ENCODE measurements around the gene MRPL28.
"Not testable (repeated sequence)": the region's sequence is repeated elsewhere in the genome, so short reads cannot be mapped to it uniquely, and the experiment has no call there.

The MRPL28 gene

GRCh38 chr16:381012-381788 lies 10.9 kb upstream of the MRPL28 start:
- intact Hi-C loops (cut with micrococcal nuclease) = no loop called here
- Mint-ChIP-seq H3K36me3 (ENCODE audit: low read depth) (peaks cover 34% of the 10 kb centered on the region), H3K27ac (peak overlapping the region; percentile 39), H3K9me3 (no peaks in the 10 kb centered on the region), H3K27me3 (peaks cover 6% of the 10 kb centered on the region), H3K4me3 (peak overlapping the region; percentile 77), H3K4me1 (ENCODE audit: low read depth) (peaks cover 42% of the 10 kb centered on the region)

- H3K4me1 Mint-ChIP-seq (ENCODE audit: low read depth) = peaks cover 41% of the 10 kb centered on the region
- peak overlapping the region; percentile 77 for H3K4me3 Mint-ChIP-seq
- H3K27me3 Mint-ChIP-seq = peaks cover 6% of the 10 kb centered on the region
- peaks cover 35% of the 10 kb centered on the region for H3K36me3 Mint-ChIP-seq (ENCODE audit: low read depth)
- H3K9me3 Mint-ChIP-seq = no peaks in the 10 kb centered on the region
- peak overlapping the region; percentile 39 for H3K27ac Mint-ChIP-seq
- intact Hi-C loops (cut with micrococcal nuclease) = no loop called here
These were observed 10.3 kb upstream of the MRPL28 start for GRCh38 chr16:380762-381011.

GRCh38 chr16:379961-380761 lies 9.8 kb upstream of the MRPL28 start:
- peaks cover 6% of the 10 kb centered on the region for H3K27me3 Mint-ChIP-seq
- H3K4me3 Mint-ChIP-seq = peak overlapping the region; percentile 77

GRCh38 chr16:379183-379960 lies 9.0 kb upstream of the MRPL28 start:
- Mint-ChIP-seq H3K9me3 (no peaks in the 10 kb centered on the region), H3K4me1 (ENCODE audit: low read depth) (peaks cover 38% of the 10 kb centered on the region), H3K27ac (peak overlapping the region; percentile 22), H3K36me3 (ENCODE audit: low read depth) (peaks cover 49% of the 10 kb centered on the region), H3K27me3 (peaks cover 6% of the 10 kb centered on the region), H3K4me3 (no peak overlapping the region)
- intact Hi-C loops (cut with micrococcal nuclease) = no loop called here

More at GRCh38 chr16:379961-380761, 9.8 kb upstream of the MRPL28 start:
- no peaks in the 10 kb centered on the region for H3K9me3 Mint-ChIP-seq
- intact Hi-C loops (cut with micrococcal nuclease) = no loop called here
- H3K36me3 Mint-ChIP-seq (ENCODE audit: low read depth) = peaks cover 41% of the 10 kb centered on the region
- H3K27ac Mint-ChIP-seq = peak overlapping the region; percentile 22
- H3K4me1 Mint-ChIP-seq (ENCODE audit: low read depth) = peaks cover 41% of the 10 kb centered on the region

GRCh38 chr16:378821-379182 lies 8.5 kb upstream of the MRPL28 start:
- Mint-ChIP-seq H3K27me3 (peaks cover 6% of the 10 kb centered on the region), H3K36me3 (ENCODE audit: low read depth) (peaks cover 54% of the 10 kb centered on the region), H3K4me1 (ENCODE audit: low read depth) (peaks cover 32% of the 10 kb centered on the region), H3K9me3 (no peaks in the 10 kb centered on the region), H3K4me3 (no peak overlapping the region), H3K27ac (no peak overlapping the region)
- intact Hi-C loops (cut with micrococcal nuclease) = no loop called here

GRCh38 chr16:378113-378820 lies 7.9 kb upstream of the MRPL28 start:
- H3K4me3 Mint-ChIP-seq; intact Hi-C loops (cut with micrococcal nuclease); H3K27me3 Mint-ChIP-seq; H3K9me3 Mint-ChIP-seq; H3K27ac Mint-ChIP-seq: not testable (repeated sequence)
- H3K36me3 Mint-ChIP-seq (ENCODE audit: low read depth) = peaks cover 56% of the 10 kb centered on the region
- H3K4me1 Mint-ChIP-seq (ENCODE audit: low read depth) = peaks cover 27% of the 10 kb centered on the region

- peaks cover 61% of the 10 kb centered on the region for H3K36me3 Mint-ChIP-seq (ENCODE audit: low read depth)
- peaks cover 19% of the 10 kb centered on the region for H3K4me1 Mint-ChIP-seq (ENCODE audit: low read depth)
- no peak overlapping the region for H3K27ac Mint-ChIP-seq
- H3K9me3 Mint-ChIP-seq = no peaks in the 10 kb centered on the region
- intact Hi-C loops (cut with micrococcal nuclease) = no loop called here
- no peaks in the 10 kb centered on the region for H3K27me3 Mint-ChIP-seq
- no peak overlapping the region for H3K4me3 Mint-ChIP-seq
These were observed 7.1 kb upstream of the MRPL28 start for GRCh38 chr16:377419-377951.

- H3K9me3 Mint-ChIP-seq = no peaks in the 10 kb centered on the region
- H3K27ac Mint-ChIP-seq = no peak overlapping the region
- intact Hi-C loops (cut with micrococcal nuclease) = no loop called here
- H3K36me3 Mint-ChIP-seq (ENCODE audit: low read depth) = peaks cover 67% of the 10 kb centered on the region
- no peaks in the 10 kb centered on the region for H3K27me3 Mint-ChIP-seq
- peaks cover 19% of the 10 kb centered on the region for H3K4me1 Mint-ChIP-seq (ENCODE audit: low read depth)
- H3K4me3 Mint-ChIP-seq = no peak overlapping the region
These were observed 6.6 kb upstream of the MRPL28 start for GRCh38 chr16:376817-377418.

- peaks cover 26% of the 10 kb centered on the region for H3K4me1 Mint-ChIP-seq (ENCODE audit: low read depth)
- H3K4me3 Mint-ChIP-seq = no peak overlapping the region
- intact Hi-C loops (cut with micrococcal nuclease) = no loop called here
- peaks cover 73% of the 10 kb centered on the region for H3K36me3 Mint-ChIP-seq (ENCODE audit: low read depth)
- H3K27ac Mint-ChIP-seq = no peak overlapping the region
- no peaks in the 10 kb centered on the region for H3K9me3 Mint-ChIP-seq
- H3K27me3 Mint-ChIP-seq = no peaks in the 10 kb centered on the region
These were observed 5.8 kb upstream of the MRPL28 start for GRCh38 chr16:375927-376816.

- H3K36me3 Mint-ChIP-seq (ENCODE audit: low read depth) = peaks cover 76% of the 10 kb centered on the region
- peaks cover 31% of the 10 kb centered on the region for H3K4me1 Mint-ChIP-seq (ENCODE audit: low read depth)
- intact Hi-C loops (cut with micrococcal nuclease) = no loop called here
- H3K9me3 Mint-ChIP-seq = no peaks in the 10 kb centered on the region
- H3K4me3 Mint-ChIP-seq = no peak overlapping the region
- no peaks in the 10 kb centered on the region for H3K27me3 Mint-ChIP-seq
- no peak overlapping the region for H3K27ac Mint-ChIP-seq
These were observed 4.9 kb upstream of the MRPL28 start for GRCh38 chr16:375212-375611.

- Mint-ChIP-seq H3K27me3 (no peaks in the 10 kb centered on the region), H3K9me3 (no peaks in the 10 kb centered on the region), H3K4me1 (ENCODE audit: low read depth) (peaks cover 30% of the 10 kb centered on the region), H3K27ac (no peak overlapping the region), H3K36me3 (ENCODE audit: low read depth) (peaks cover 73% of the 10 kb centered on the region), H3K4me3 (no peak overlapping the region)
- intact Hi-C loops (cut with micrococcal nuclease) = no loop called here
These were observed 4.2 kb upstream of the MRPL28 start for GRCh38 chr16:374616-374926.

- peaks cover 78% of the 10 kb centered on the region for H3K36me3 Mint-ChIP-seq (ENCODE audit: low read depth)
- no peaks in the 10 kb centered on the region for H3K9me3 Mint-ChIP-seq
- no peak overlapping the region for H3K27ac Mint-ChIP-seq
- H3K4me1 Mint-ChIP-seq (ENCODE audit: low read depth) = peaks cover 32% of the 10 kb centered on the region
- H3K4me3 Mint-ChIP-seq = no peak overlapping the region
- H3K27me3 Mint-ChIP-seq = no peaks in the 10 kb centered on the region
- intact Hi-C loops (cut with micrococcal nuclease) = no loop called here
These were observed 3.7 kb upstream of the MRPL28 start for GRCh38 chr16:373848-374615.

Data from dendritic cell treated with granulocyte-macrophage colony-stimulating factor and Interleukin-4, amounts not matched to agents 40 ng/mL and 50 ng/mL, for 4 days (primary cell).